Type B pancreatic cell (in vitro differentiated cells): ENCODE measurements around the gene RNF8. TPM values are rescaled to one million over a fixed set of nuclear protein-coding genes. Genes with fewer than 3 reads are reported as not detected.
"Not testable (repeated sequence)": the region's sequence is repeated elsewhere in the genome, so short reads cannot be mapped to it uniquely, and the experiment has no call there.

ENCODE experiments used
- DNase-seq: peaks from one replicate; pipeline ENCODE4 v3.0.0; 2021; ENCODE audit warnings: mixed read lengths; ENCODE audit not compliant: unreplicated experiment; ENCODE audit errors: extremely low spot score
- H3K27ac Mint-ChIP-seq: 2 replicates; pipeline ENCODE4 v1.8.0; 2021; ENCODE audit warnings: mild to moderate bottlenecking, mixed read lengths
- H3K27me3 Mint-ChIP-seq: 2 replicates; pipeline ENCODE4 v1.8.0; 2021; ENCODE audit warnings: mixed read lengths
- H3K36me3 Mint-ChIP-seq: 2 replicates; pipeline ENCODE4 v1.8.0; 2021; ENCODE audit warnings: mixed read lengths
- H3K4me1 Mint-ChIP-seq: one replicate; pipeline ENCODE4 v1.8.0; 2021; ENCODE audit warnings: mixed read lengths; ENCODE audit not compliant: unreplicated experiment
- H3K4me3 Mint-ChIP-seq: 2 replicates; pipeline ENCODE4 v1.8.0; 2021; ENCODE audit warnings: mild to moderate bottlenecking, mixed read lengths
- H3K9me3 Mint-ChIP-seq: 2 replicates; pipeline ENCODE4 v1.8.0; 2021; ENCODE audit warnings: mixed read lengths
- CTCF ChIP-seq: fragments of 200-600 bp; sonication (generic); conservative IDR thresholded peaks from 2 replicates; pipeline ENCODE4 v1.5.0; 2021; ENCODE audit warnings: antibody characterized with exemption, mild to moderate bottlenecking
- total RNA-seq: library from RNA; stranded (reverse); gene quantifications from 2 replicates; pipeline ENCODE4 v1.2.1, GENCODE V29; 2021; ENCODE audit warnings: low replicate concordance

The RNF8 gene
- total RNA-seq, 1 donor from 2014 or later = 38.6 TPM

- Mint-ChIP-seq H3K27ac (no peak overlapping the region), H3K27me3 (peaks cover 14% of the 10 kb centered on the region), H3K36me3 (no peaks in the 10 kb centered on the region), H3K4me3 (no peak overlapping the region), H3K9me3 (no peaks in the 10 kb centered on the region), H3K4me1 (no peaks in the 10 kb centered on the region)
- no peak for DNase-seq
- TF ChIP-seq CTCF = no peak
Measured at GRCh38 chr6:37396571-37397180, 42.9 kb downstream of the RNF8 start.

- no peak for TF ChIP-seq CTCF
- no peaks in the 10 kb centered on the region for H3K36me3 Mint-ChIP-seq
- H3K4me1 Mint-ChIP-seq = no peaks in the 10 kb centered on the region
- H3K27ac Mint-ChIP-seq = peak overlapping the region; percentile 9
- H3K4me3 Mint-ChIP-seq = no peak overlapping the region
- H3K9me3 Mint-ChIP-seq = no peaks in the 10 kb centered on the region
- peaks cover 14% of the 10 kb centered on the region for H3K27me3 Mint-ChIP-seq
- no peak for DNase-seq
Measured at GRCh38 chr6:37399131-37399530, 45.3 kb downstream of the RNF8 start.

GRCh38 chr6:37399795-37400490 lies 46.2 kb downstream of the RNF8 start:
- no peaks in the 10 kb centered on the region for H3K36me3 Mint-ChIP-seq
- no peak for TF ChIP-seq CTCF
- H3K4me3 Mint-ChIP-seq = no peak overlapping the region
- H3K27me3 Mint-ChIP-seq = peaks cover 14% of the 10 kb centered on the region
- H3K9me3 Mint-ChIP-seq = no peaks in the 10 kb centered on the region
- no peak overlapping the region for H3K27ac Mint-ChIP-seq
- no peaks in the 10 kb centered on the region for H3K4me1 Mint-ChIP-seq
- no peak for DNase-seq

- DNase-seq, H3K4me3 Mint-ChIP-seq, H3K36me3 Mint-ChIP-seq, H3K27ac Mint-ChIP-seq, H3K9me3 Mint-ChIP-seq, H3K4me1 Mint-ChIP-seq: not testable (repeated sequence)
- H3K27me3 Mint-ChIP-seq = peaks cover 14% of the 10 kb centered on the region
Measured at GRCh38 chr6:37401658-37402057, 47.9 kb downstream of the RNF8 start.

GRCh38 chr6:37406726-37407341 lies 53.1 kb downstream of the RNF8 start:
- Mint-ChIP-seq H3K9me3 (no peaks in the 10 kb centered on the region), H3K27me3 (no peaks in the 10 kb centered on the region), H3K4me3 (peak overlapping the region; percentile 3), H3K36me3 (no peaks in the 10 kb centered on the region), H3K4me1 (no peaks in the 10 kb centered on the region), H3K27ac (peak overlapping the region; percentile 86)
- no peak for TF ChIP-seq CTCF
- DNase-seq = no peak

- H3K36me3 Mint-ChIP-seq = no peaks in the 10 kb centered on the region
- H3K4me3 Mint-ChIP-seq = no peak overlapping the region
- H3K4me1 Mint-ChIP-seq = no peaks in the 10 kb centered on the region
- TF ChIP-seq CTCF = no peak
- H3K27ac Mint-ChIP-seq = no peak overlapping the region
- H3K27me3 Mint-ChIP-seq = no peaks in the 10 kb centered on the region
- no peaks in the 10 kb centered on the region for H3K9me3 Mint-ChIP-seq
- no peak for DNase-seq
Measured at GRCh38 chr6:37407948-37408347, 54.2 kb downstream of the RNF8 start.
